H9 (cell line): Measurements from ENCODE around the gene IRX5. TPM values are rescaled to one million over a fixed set of nuclear protein-coding genes. Genes with fewer than 3 reads are reported as not detected.

Experiments
- DNase-seq: peaks from one replicate; pipeline ENCODE4 v3.0.0-alpha.2; 2017
- H2AFZ ChIP-seq: one replicate; pipeline ENCODE4 v1.6.1; 2013; ENCODE audit warnings: mild to moderate bottlenecking, low read length, control low read depth, moderate library complexity
- H2AK5ac ChIP-seq: 2 replicates; pipeline ENCODE4 v1.6.1; 2013; ENCODE audit warnings: low read length, control low read depth, mixed read lengths; ENCODE audit not compliant: insufficient read length
- H2BK120ac ChIP-seq: one replicate; pipeline ENCODE4 v1.6.1; 2013; ENCODE audit warnings: low read depth, mild to moderate bottlenecking, low read length, control low read depth, inconsistent platforms; ENCODE audit not compliant: poor library complexity, severe bottlenecking
- H2BK12ac ChIP-seq: 2 replicates; pipeline ENCODE4 v1.6.1; 2013; ENCODE audit warnings: low read length, control low read depth, mixed read lengths, low read depth; ENCODE audit not compliant: insufficient read length
- H2BK15ac ChIP-seq: 2 replicates; pipeline ENCODE4 v1.6.1; 2013; ENCODE audit warnings: low read depth, low read length, control low read depth
- H2BK20ac ChIP-seq: one replicate; pipeline ENCODE4 v1.6.1; 2013; ENCODE audit warnings: low read depth, mild to moderate bottlenecking, low read length, control low read depth, inconsistent platforms; ENCODE audit not compliant: poor library complexity, severe bottlenecking
- H2BK5ac ChIP-seq: 2 replicates; pipeline ENCODE4 v1.6.1; 2013; ENCODE audit warnings: low read length, control low read depth, mixed read lengths; ENCODE audit not compliant: insufficient read length
- H3K14ac ChIP-seq: 2 replicates; pipeline ENCODE4 v1.6.1; 2013; ENCODE audit warnings: low read length, control low read depth; ENCODE audit not compliant: insufficient read depth
- H3K18ac ChIP-seq: 2 replicates; pipeline ENCODE4 v1.6.1; 2013; ENCODE audit warnings: low read depth, mild to moderate bottlenecking, mixed read lengths, low read length, control low read depth; ENCODE audit not compliant: insufficient read length
- H3K23ac ChIP-seq: 2 replicates; pipeline ENCODE4 v1.6.1; 2013; ENCODE audit warnings: low read length, control low read depth, mixed read lengths, low read depth; ENCODE audit not compliant: insufficient read length
- H3K23me2 ChIP-seq: 2 replicates; pipeline ENCODE4 v1.6.1; 2013; ENCODE audit warnings: low read depth, mild to moderate bottlenecking, mixed read lengths, low read length, control low read depth; ENCODE audit not compliant: insufficient read length, poor library complexity, severe bottlenecking
- H3K27ac ChIP-seq: 2 replicates; pipeline ENCODE4 v1.5.1; 2013; ENCODE audit warnings: low read length, control low read depth, mixed read lengths, low read depth; ENCODE audit not compliant: insufficient read length
- H3K27me3 ChIP-seq: 2 replicates; pipeline ENCODE4 v1.6.1; 2013; ENCODE audit warnings: low read length, control low read depth, inconsistent platforms; ENCODE audit not compliant: insufficient read depth
- H3K4ac ChIP-seq: 2 replicates; pipeline ENCODE4 v1.6.1; 2013; ENCODE audit warnings: low read depth, mild to moderate bottlenecking, control low read depth, inconsistent platforms, low read length, moderate library complexity
- H3K4me1 ChIP-seq: 2 replicates; pipeline ENCODE4 v1.6.1; 2013; ENCODE audit warnings: low read length, control low read depth, inconsistent platforms; ENCODE audit not compliant: insufficient read depth
- H3K4me2 ChIP-seq: 2 replicates; pipeline ENCODE4 v1.6.1; 2013; ENCODE audit warnings: low read length, control low read depth, mixed read lengths; ENCODE audit not compliant: insufficient read length, insufficient read depth
- H3K56ac ChIP-seq: 2 replicates; pipeline ENCODE4 v1.6.1; 2013; ENCODE audit warnings: low read depth, mild to moderate bottlenecking, mixed read lengths, low read length, control low read depth; ENCODE audit not compliant: insufficient read length
- H3K79me1 ChIP-seq: 2 replicates; pipeline ENCODE4 v1.6.1; 2013; ENCODE audit warnings: low read depth, mild to moderate bottlenecking, moderate library complexity, low read length, control low read depth, inconsistent platforms; ENCODE audit not compliant: insufficient read depth, poor library complexity, severe bottlenecking
- H3K79me2 ChIP-seq: 2 replicates; pipeline ENCODE4 v1.6.1; 2013; ENCODE audit warnings: low read length, control low read depth, inconsistent platforms; ENCODE audit not compliant: insufficient read depth
- H3K9ac ChIP-seq: 2 replicates; pipeline ENCODE4 v1.6.1; 2013; ENCODE audit warnings: low read length, control low read depth, mixed read lengths; ENCODE audit not compliant: insufficient read length; ENCODE audit errors: extremely low read depth
- H3K9me3 ChIP-seq: one replicate; pipeline ENCODE4 v1.6.1; 2013; ENCODE audit warnings: low read depth, low read length, inconsistent platforms; ENCODE audit not compliant: control insufficient read depth
- H3T11ph ChIP-seq: one replicate; pipeline ENCODE4 v1.6.1; 2013; ENCODE audit warnings: mild to moderate bottlenecking, low read length, control low read depth, inconsistent platforms
- H4K20me1 ChIP-seq: one replicate; pipeline ENCODE4 v1.6.1; 2013; ENCODE audit not compliant: control insufficient read depth, insufficient read length, insufficient read depth
- H4K5ac ChIP-seq: 2 replicates; pipeline ENCODE4 v1.6.1; 2013; ENCODE audit warnings: low read depth, mild to moderate bottlenecking, mixed read lengths, low read length, control low read depth; ENCODE audit not compliant: insufficient read length
- H4K8ac ChIP-seq: replicated peaks from 2 replicates; pipeline ENCODE4 v1.6.1; 2013; ENCODE audit warnings: low read length, control low read depth, mixed read lengths, low read depth; ENCODE audit not compliant: insufficient read length
- H4K91ac ChIP-seq: 2 replicates; pipeline ENCODE4 v1.6.1; 2013; ENCODE audit warnings: low read depth, mild to moderate bottlenecking, moderate library complexity, mixed read lengths, low read length, control low read depth; ENCODE audit not compliant: insufficient read length
- H3K27ac Mint-ChIP-seq, 3 experiments: 2 replicates in 2 of 3; 3 replicates in 1 of 3; pipeline ENCODE4 v1.8.0; 2020 to 2021; ENCODE audit warnings: mixed read lengths in 3 of 3, mild to moderate bottlenecking in 1 of 3, moderate library complexity in 1 of 3
- H3K27me3 Mint-ChIP-seq: 2 replicates; pipeline ENCODE4 v1.8.0; 2021; ENCODE audit warnings: low read depth, mild to moderate bottlenecking, moderate library complexity, mixed read lengths
- H3K36me3 Mint-ChIP-seq, 3 experiments: 2 replicates in 2 of 3; 3 replicates in 1 of 3; pipeline ENCODE4 v1.8.0; 2020 to 2021; ENCODE audit warnings: low read depth in 3 of 3, mixed read lengths in 3 of 3; ENCODE audit not compliant: insufficient read depth in 1 of 3
- H3K4me1 Mint-ChIP-seq, 2 experiments: 2 replicates each; pipeline ENCODE4 v1.8.0; 2020; ENCODE audit warnings: mixed read lengths in 2 of 2
- H3K4me3 Mint-ChIP-seq, 2 experiments: 2 replicates in 1 of 2; 3 replicates in 1 of 2; pipeline ENCODE4 v1.8.0; 2020 to 2021; ENCODE audit warnings: mild to moderate bottlenecking in 2 of 2, mixed read lengths in 2 of 2, moderate library complexity in 1 of 2
- H3K9me3 Mint-ChIP-seq, 2 experiments: 2 replicates in 1 of 2; 3 replicates in 1 of 2; pipeline ENCODE4 v1.8.0; 2020; ENCODE audit warnings: mild to moderate bottlenecking in 2 of 2, mixed read lengths in 2 of 2, moderate library complexity in 1 of 2
- total RNA-seq: library from RNA; stranded (reverse); gene quantifications from 2 replicates; pipeline ENCODE4 v1.2.1, GENCODE V29; 2021
- TF ChIP-seq, protein P1 (sequence below): fragments of 200-600 bp; sonication (generic); conservative IDR thresholded peaks from 3 replicates; pipeline ENCODE4 v1.8.0; 2021; ENCODE audit warnings: antibody characterized with exemption, mild to moderate bottlenecking

IRX5 gene
- total RNA-seq, 1 experiment from 2014 or later, result 0.59 TPM

DNA sequence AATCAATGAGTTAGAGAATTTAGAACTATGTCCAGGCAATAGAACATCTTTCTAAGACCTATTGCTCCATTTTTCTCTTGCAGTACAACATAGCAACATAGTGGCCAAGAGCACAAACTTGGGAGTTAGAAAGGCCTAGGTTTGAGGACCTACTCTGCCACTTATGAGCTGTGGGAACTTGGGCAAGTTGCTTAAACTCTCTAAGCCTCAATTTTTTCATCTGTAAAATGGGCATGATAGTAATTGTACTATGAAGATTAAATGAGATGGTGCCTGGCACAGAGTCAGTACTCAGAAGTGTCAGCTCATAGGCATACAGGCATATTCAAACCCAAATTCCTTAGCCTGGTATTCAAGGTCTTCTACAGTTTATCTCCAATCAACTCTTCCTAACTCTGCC lies 25.1 kb downstream of the IRX5 start:
- H2BK12ac ChIP-seq, result no peak overlapping the region
- no peaks in the 10 kb centered on the region for H3K4me1 ChIP-seq
- H4K8ac ChIP-seq, result no peak overlapping the region
- TF ChIP-seq, protein P1, sequence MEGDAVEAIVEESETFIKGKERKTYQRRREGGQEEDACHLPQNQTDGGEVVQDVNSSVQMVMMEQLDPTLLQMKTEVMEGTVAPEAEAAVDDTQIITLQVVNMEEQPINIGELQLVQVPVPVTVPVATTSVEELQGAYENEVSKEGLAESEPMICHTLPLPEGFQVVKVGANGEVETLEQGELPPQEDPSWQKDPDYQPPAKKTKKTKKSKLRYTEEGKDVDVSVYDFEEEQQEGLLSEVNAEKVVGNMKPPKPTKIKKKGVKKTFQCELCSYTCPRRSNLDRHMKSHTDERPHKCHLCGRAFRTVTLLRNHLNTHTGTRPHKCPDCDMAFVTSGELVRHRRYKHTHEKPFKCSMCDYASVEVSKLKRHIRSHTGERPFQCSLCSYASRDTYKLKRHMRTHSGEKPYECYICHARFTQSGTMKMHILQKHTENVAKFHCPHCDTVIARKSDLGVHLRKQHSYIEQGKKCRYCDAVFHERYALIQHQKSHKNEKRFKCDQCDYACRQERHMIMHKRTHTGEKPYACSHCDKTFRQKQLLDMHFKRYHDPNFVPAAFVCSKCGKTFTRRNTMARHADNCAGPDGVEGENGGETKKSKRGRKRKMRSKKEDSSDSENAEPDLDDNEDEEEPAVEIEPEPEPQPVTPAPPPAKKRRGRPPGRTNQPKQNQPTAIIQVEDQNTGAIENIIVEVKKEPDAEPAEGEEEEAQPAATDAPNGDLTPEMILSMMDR, result no peak
- H2BK20ac ChIP-seq, result no peak overlapping the region
- H3K23me2 ChIP-seq, result no peaks in the 10 kb centered on the region
- H3K79me1 ChIP-seq, result no peaks in the 10 kb centered on the region
- H3K27ac ChIP-seq, result no peak overlapping the region
- no peak overlapping the region for H4K5ac ChIP-seq
- no peaks in the 10 kb centered on the region for H3K79me2 ChIP-seq
- no peaks in the 10 kb centered on the region for H4K20me1 ChIP-seq
- H2AK5ac ChIP-seq, result no peak overlapping the region
- no peaks in the 10 kb centered on the region for H3K9me3 ChIP-seq
- H2BK120ac ChIP-seq, result no peak overlapping the region
- DNase-seq, result no peak
- no peak overlapping the region for H3K4ac ChIP-seq
- H3K4me2 ChIP-seq, result no peak overlapping the region
- no peak overlapping the region for H3K56ac ChIP-seq
- H3K27me3 Mint-ChIP-seq, result peaks cover 45% of the 10 kb centered on the region
- H3K4me1 Mint-ChIP-seq, result peaks cover 13 to 18% of the 10 kb centered on the region in 2 experiments
- no peak overlapping the region for H2AFZ ChIP-seq
- no peaks in the 10 kb centered on the region; a peak in 1 of 7 replicates for H3K36me3 Mint-ChIP-seq
- H3T11ph ChIP-seq, result no peak overlapping the region
- H3K27ac Mint-ChIP-seq, result no peak overlapping the region
- no peak overlapping the region for H3K9ac ChIP-seq
- H3K14ac ChIP-seq, result no peak overlapping the region
- H4K91ac ChIP-seq, result no peak overlapping the region
- H2BK5ac ChIP-seq, result no peak overlapping the region
- H3K9me3 Mint-ChIP-seq, result no peaks in the 10 kb centered on the region; a peak in 1 of 5 replicates
- H2BK15ac ChIP-seq, result no peak overlapping the region
- no peaks in the 10 kb centered on the region for H3K27me3 ChIP-seq
- H3K18ac ChIP-seq, result no peak overlapping the region
- no peak overlapping the region for H3K23ac ChIP-seq
- no peak overlapping the region for H3K4me3 Mint-ChIP-seq
